MM.1S (cell line): ENCODE measurements around the gene PLXNA2.

Source experiments
- EZH2 ChIP-seq: fragments of 300-600 bp; sonication (generic); optimal IDR thresholded peaks from 2 replicates; pipeline ENCODE3; 2017; ENCODE audit warnings: low read depth, mild to moderate bottlenecking, antibody characterized with exemption, low read length, mixed read lengths
- TF ChIP-seq, protein P1 (sequence below): fragments of 300-600 bp; sonication (generic); IDR thresholded peaks from 2 replicates; pipeline ENCODE4 v1.5.1; 2016; ENCODE audit warnings: antibody characterized with exemption, low read length, mixed read lengths

DNA sequence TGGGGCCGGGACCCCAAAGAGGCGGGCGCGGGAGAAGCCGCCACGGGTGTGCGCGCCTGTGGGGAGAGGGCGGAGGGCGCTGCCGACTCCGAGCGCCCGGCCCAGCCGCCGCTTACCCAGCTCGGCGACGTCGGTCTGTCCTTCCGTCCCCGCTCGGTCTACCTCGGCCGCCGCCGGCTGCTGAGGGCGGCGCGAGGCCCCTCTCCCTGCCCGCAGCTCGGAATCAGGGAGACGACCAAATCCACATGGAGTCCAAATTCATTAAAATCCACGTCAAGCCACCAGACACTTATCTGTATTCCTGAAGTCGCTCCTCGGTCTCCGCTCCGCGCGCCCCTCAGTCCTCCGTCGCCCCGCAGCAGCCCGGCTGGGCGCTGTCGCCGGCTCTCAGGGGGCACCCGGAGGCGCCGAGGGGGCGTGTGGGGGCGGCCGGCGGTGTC is 637 bp downstream of the PLXNA2 start:
- TF ChIP-seq EZH2 = no peak
- TF ChIP-seq, protein P1, sequence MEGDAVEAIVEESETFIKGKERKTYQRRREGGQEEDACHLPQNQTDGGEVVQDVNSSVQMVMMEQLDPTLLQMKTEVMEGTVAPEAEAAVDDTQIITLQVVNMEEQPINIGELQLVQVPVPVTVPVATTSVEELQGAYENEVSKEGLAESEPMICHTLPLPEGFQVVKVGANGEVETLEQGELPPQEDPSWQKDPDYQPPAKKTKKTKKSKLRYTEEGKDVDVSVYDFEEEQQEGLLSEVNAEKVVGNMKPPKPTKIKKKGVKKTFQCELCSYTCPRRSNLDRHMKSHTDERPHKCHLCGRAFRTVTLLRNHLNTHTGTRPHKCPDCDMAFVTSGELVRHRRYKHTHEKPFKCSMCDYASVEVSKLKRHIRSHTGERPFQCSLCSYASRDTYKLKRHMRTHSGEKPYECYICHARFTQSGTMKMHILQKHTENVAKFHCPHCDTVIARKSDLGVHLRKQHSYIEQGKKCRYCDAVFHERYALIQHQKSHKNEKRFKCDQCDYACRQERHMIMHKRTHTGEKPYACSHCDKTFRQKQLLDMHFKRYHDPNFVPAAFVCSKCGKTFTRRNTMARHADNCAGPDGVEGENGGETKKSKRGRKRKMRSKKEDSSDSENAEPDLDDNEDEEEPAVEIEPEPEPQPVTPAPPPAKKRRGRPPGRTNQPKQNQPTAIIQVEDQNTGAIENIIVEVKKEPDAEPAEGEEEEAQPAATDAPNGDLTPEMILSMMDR = no peak
